Ascending aorta (tissue), 2 donors: Measurements from ENCODE around the gene PRKCA. TPM values are rescaled to one million over a fixed set of nuclear protein-coding genes. Genes with fewer than 3 reads are reported as not detected.
"Not testable (repeated sequence)": the region's sequence is repeated elsewhere in the genome, so short reads cannot be mapped to it uniquely, and the experiment has no call there.

Experiments
- DNase-seq, 2 donors: peaks; one replicate each; pipeline ENCODE4 v3.0.0-alpha.2; 2019; ENCODE audit warnings: low spot score in 2 of 2
- H3K27ac ChIP-seq, 2 donors: fragments of 200-600 bp; sonication (generic); one replicate each; pipeline ENCODE4 v1.5.1; 2016 to 2017; ENCODE audit warnings: mild to moderate bottlenecking in 1 of 2
- H3K27me3 ChIP-seq: fragments of 200-600 bp; sonication (generic); one replicate; pipeline ENCODE4 v1.5.1; 2017
- H3K36me3 ChIP-seq, 2 donors: fragments of 200-600 bp; sonication (generic); one replicate each; pipeline ENCODE4 v1.5.1; 2016
- H3K4me1 ChIP-seq, 2 donors: fragments of 200-600 bp; sonication (generic); one replicate each; pipeline ENCODE4 v1.5.1; 2016 to 2017; ENCODE audit warnings: mild to moderate bottlenecking in 1 of 2
- H3K4me3 ChIP-seq, 2 donors: fragments of 200-600 bp; sonication (generic); one replicate each; pipeline ENCODE4 v1.5.1; 2016 to 2017; ENCODE audit warnings: mild to moderate bottlenecking in 1 of 2
- H3K9me3 ChIP-seq, 2 donors: fragments of 200-600 bp; sonication (generic); one replicate each; pipeline ENCODE4 v1.5.1; 2016
- CTCF ChIP-seq, 3 experiments: fragments of 200-600 bp in 2 of 3; fragments of 450-650 bp in 1 of 3; sonication (generic) in 2 of 3; IDR thresholded peaks; one replicate each; pipeline ENCODE4 v1.5.1; 2016 to 2019; ENCODE audit warnings: antibody characterized with exemption in 3 of 3, mild to moderate bottlenecking in 1 of 3, moderate library complexity in 1 of 3
- intact Hi-C: fragments of 100-400 bp; cut with DNase I; formaldehyde crosslinking; loops from one replicate; pipeline ENCODE4 v1.15.1; 2023
- total RNA-seq: library from RNA; depleted of rRNA; stranded (reverse); fragments of >200 nt; gene quantifications from one replicate; pipeline ENCODE4 v1.1.0, GENCODE V29; 2016

The PRKCA gene
- total RNA-seq, 1 donor from 2014 or later, result 3.2 TPM

- no peak for TF ChIP-seq CTCF (IDR thresholded peaks at IDR 0.05)
- H3K4me1 ChIP-seq, result no peaks in the 10 kb centered on the region
- no peaks in the 10 kb centered on the region for H3K36me3 ChIP-seq
These were observed 171.8 kb downstream of the PRKCA start for GRCh38 chr17:66474258-66474657.

GRCh38 chr17:66474806-66475497, 172.5 kb downstream of the PRKCA start:
- no peak overlapping the region for H3K27ac ChIP-seq
- H3K27me3 ChIP-seq, result no peaks in the 10 kb centered on the region
- no peak for TF ChIP-seq CTCF (IDR thresholded peaks at IDR 0.05)
- intact Hi-C loops, result no loop called here
- H3K9me3 ChIP-seq, result no peaks in the 10 kb centered on the region
- DNase-seq, result no peak
- H3K36me3 ChIP-seq, result no peaks in the 10 kb centered on the region
- H3K4me3 ChIP-seq, result no peak overlapping the region
- H3K4me1 ChIP-seq, result no peaks in the 10 kb centered on the region

More at GRCh38 chr17:66474258-66474657, 171.8 kb downstream of the PRKCA start:
- intact Hi-C loops, result no loop called here
- Histone ChIP-seq H3K9me3 (no peaks in the 10 kb centered on the region), H3K27me3 (no peaks in the 10 kb centered on the region), H3K27ac (no peak overlapping the region), H3K4me3 (no peak overlapping the region)
- no peak for DNase-seq

- intact Hi-C loops, result no loop called here
- Histone ChIP-seq H3K36me3 (no peaks in the 10 kb centered on the region), H3K9me3 (no peaks in the 10 kb centered on the region), H3K27ac (no peak overlapping the region), H3K4me1 (no peaks in the 10 kb centered on the region), H3K27me3 (no peaks in the 10 kb centered on the region), H3K4me3 (no peak overlapping the region)
- no peak for DNase-seq
- TF ChIP-seq CTCF (IDR thresholded peaks at IDR 0.05), result no peak
These were observed 173.6 kb downstream of the PRKCA start for GRCh38 chr17:66476014-66476413.

GRCh38 chr17:66477615-66478283, 175.3 kb downstream of the PRKCA start:
- intact Hi-C loops, result no loop called here
- no peak for TF ChIP-seq CTCF (IDR thresholded peaks at IDR 0.05)
- H3K27me3 ChIP-seq, result no peaks in the 10 kb centered on the region

GRCh38 chr17:66479230-66479889, 176.9 kb downstream of the PRKCA start:
- H3K27ac ChIP-seq, DNase-seq, H3K4me1 ChIP-seq, H3K36me3 ChIP-seq, H3K9me3 ChIP-seq, H3K27me3 ChIP-seq, H3K4me3 ChIP-seq, intact Hi-C loops: not testable (repeated sequence)

More at GRCh38 chr17:66477615-66478283, 175.3 kb downstream of the PRKCA start:
- H3K4me1 ChIP-seq, result no peaks in the 10 kb centered on the region
- H3K36me3 ChIP-seq, result no peaks in the 10 kb centered on the region
- no peak for DNase-seq
- no peak overlapping the region for H3K27ac ChIP-seq
- no peaks in the 10 kb centered on the region for H3K9me3 ChIP-seq
- no peak overlapping the region for H3K4me3 ChIP-seq

GRCh38 chr17:66480243-66480642, 177.8 kb downstream of the PRKCA start:
- TF ChIP-seq CTCF (IDR thresholded peaks at IDR 0.05), result no peak
- Histone ChIP-seq H3K4me3 (no peak overlapping the region), H3K27ac (no peak overlapping the region), H3K4me1 (no peaks in the 10 kb centered on the region), H3K27me3 (no peaks in the 10 kb centered on the region), H3K9me3 (no peaks in the 10 kb centered on the region), H3K36me3 (no peaks in the 10 kb centered on the region)
- no peak for DNase-seq
- intact Hi-C loops, result no loop called here
